Stimulated activated naive CD8-positive, alpha-beta T cell treated with anti-CD3 and anti-CD28 coated beads, Interleukin-15, Interleukin-2, amounts not matched to agents 100 ng/mL and 50 ng/mL, for 24 hours (primary cell): Measurements from ENCODE around the gene CYP2C18.

ENCODE experiments used
- H3K27ac Mint-ChIP-seq: one replicate; pipeline ENCODE4 v1.8.0; 2021; ENCODE audit warnings: mild to moderate bottlenecking, mixed read lengths
- H3K27me3 Mint-ChIP-seq: one replicate; pipeline ENCODE4 v1.8.0; 2021; ENCODE audit warnings: mixed read lengths
- H3K36me3 Mint-ChIP-seq: one replicate; pipeline ENCODE4 v1.8.0; 2021; ENCODE audit warnings: low read depth, mixed read lengths
- H3K4me1 Mint-ChIP-seq: one replicate; pipeline ENCODE4 v1.8.0; 2021; ENCODE audit warnings: low read depth, mixed read lengths
- H3K4me3 Mint-ChIP-seq: one replicate; pipeline ENCODE4 v1.8.0; 2021; ENCODE audit warnings: mild to moderate bottlenecking, mixed read lengths
- H3K9me3 Mint-ChIP-seq: one replicate; pipeline ENCODE4 v1.8.0; 2021; ENCODE audit warnings: mixed read lengths

The CYP2C18 gene

DNA sequence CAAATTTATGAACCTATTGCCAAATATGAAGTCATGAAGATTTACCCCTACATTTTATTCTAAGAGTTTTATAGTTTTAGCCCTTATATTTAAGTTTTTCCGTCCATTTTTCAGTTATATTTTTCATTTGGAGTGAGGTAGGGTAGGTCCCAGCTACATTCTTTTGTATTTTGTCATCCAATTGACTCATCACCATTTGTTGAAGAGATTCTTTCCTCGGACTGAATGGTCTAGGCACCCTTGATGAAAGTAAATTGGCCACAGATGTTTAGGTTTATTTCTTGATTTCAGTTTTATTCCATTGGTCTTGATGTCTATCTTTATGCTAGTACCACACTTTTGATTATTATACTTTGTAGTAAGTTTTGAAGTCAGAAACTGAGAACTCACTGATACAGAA, 101.7 kb downstream of the CYP2C18 start:
- H3K36me3 Mint-ChIP-seq: no peaks in the 10 kb centered on the region
- H3K4me1 Mint-ChIP-seq: no peaks in the 10 kb centered on the region
- no peaks in the 10 kb centered on the region for H3K27me3 Mint-ChIP-seq
- no peak overlapping the region for H3K27ac Mint-ChIP-seq
- H3K4me3 Mint-ChIP-seq: no peak overlapping the region
- H3K9me3 Mint-ChIP-seq: peaks cover 10% of the 10 kb centered on the region
